ENCODE data around the gene UNC45A. TPM values are rescaled to one million over a fixed set of nuclear protein-coding genes. Genes with fewer than 3 reads are reported as not detected.

UNC45A gene
- total RNA-seq, 3 donors from 2014 or later (not counting 1 experiment from before 2014, with no cell fraction given): 39.0 to 58.1 (median 51.5) TPM

DNA sequence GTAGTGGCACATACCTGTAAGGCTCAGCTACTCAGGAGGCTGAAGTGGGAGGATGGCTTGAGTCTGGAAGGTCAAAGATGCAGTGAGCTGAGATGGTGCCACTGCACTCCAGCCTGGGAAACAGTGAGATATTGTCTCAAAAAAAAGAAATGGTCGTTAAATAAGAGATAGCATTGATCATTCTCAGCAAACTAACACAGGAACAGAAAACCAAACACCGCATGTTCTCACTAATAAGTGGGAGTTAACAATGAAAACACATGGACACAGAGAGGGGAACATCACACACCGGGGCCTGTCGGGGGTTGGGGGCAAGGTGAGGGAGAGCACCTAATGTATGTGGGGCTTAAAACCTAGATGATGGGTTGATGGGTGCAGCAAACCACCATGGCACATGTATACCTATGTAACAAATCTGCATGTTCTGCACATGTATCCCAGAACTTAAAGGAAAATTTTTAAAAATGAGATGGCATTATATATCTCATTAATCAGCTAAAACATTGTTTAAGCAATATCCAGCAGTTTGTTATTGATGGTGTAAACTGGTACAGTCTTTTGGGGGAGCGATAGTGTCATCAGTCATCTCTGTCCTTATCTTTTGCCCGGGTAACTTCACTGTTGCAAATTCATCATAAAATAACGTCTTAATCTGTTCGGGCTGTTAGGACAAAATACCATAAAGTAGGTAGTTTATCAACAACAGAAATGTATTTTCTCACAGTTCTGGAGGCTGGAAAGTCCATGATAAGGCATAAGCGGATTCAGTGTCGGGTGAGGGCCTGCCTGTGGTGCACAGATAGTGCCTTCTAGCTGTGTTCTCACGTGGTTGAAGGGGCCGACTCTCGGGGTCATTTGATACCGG is 33.7 kb upstream of the UNC45A start:
- Histone ChIP-seq H3K4me3 (ENCODE audit: low read length) (peak overlapping the region; percentile 75), H3K9me3 (ENCODE audit: control insufficient read depth, insufficient read depth, low read length) (no peaks in the 10 kb centered on the region), H3K27ac (ENCODE audit: low read length) (peak overlapping the region; percentile 74), H3K27me3 (ENCODE audit: control insufficient read depth, insufficient read depth, low read length) (no peaks in the 10 kb centered on the region), H3K36me3 (ENCODE audit: control insufficient read depth, insufficient read depth, low read length) (peaks cover 14% of the 10 kb centered on the region), H3K4me1 (ENCODE audit: control insufficient read depth, insufficient read depth, low read length) (peaks cover 17% of the 10 kb centered on the region)
- no peaks in the 10 kb centered on the region for H3K9me3 Mint-ChIP-seq
- intact Hi-C loops (cut with micrococcal nuclease): loop anchor here (1.0 kb wide), 1 partner anchor 31 kb away; the partner anchor contains the start of gene HDDC3
- H3K27me3 Mint-ChIP-seq (ENCODE audit: low read depth in 2 of 2): no peaks in the 10 kb centered on the region
- no peaks in the 10 kb centered on the region for H3K36me3 Mint-ChIP-seq
- H3K4me1 Mint-ChIP-seq: peaks cover 22 to 28% of the 10 kb centered on the region in 2 donors
- H3K4me3 Mint-ChIP-seq: peak overlapping the region; percentile 93
- WGBS (ENCODE audit: insufficient coverage): 56% methylated on average over 14 of the region's 14 CpGs
- H3K27ac Mint-ChIP-seq: peak overlapping the region; percentile 87 to 88
- TF ChIP-seq, protein P1, sequence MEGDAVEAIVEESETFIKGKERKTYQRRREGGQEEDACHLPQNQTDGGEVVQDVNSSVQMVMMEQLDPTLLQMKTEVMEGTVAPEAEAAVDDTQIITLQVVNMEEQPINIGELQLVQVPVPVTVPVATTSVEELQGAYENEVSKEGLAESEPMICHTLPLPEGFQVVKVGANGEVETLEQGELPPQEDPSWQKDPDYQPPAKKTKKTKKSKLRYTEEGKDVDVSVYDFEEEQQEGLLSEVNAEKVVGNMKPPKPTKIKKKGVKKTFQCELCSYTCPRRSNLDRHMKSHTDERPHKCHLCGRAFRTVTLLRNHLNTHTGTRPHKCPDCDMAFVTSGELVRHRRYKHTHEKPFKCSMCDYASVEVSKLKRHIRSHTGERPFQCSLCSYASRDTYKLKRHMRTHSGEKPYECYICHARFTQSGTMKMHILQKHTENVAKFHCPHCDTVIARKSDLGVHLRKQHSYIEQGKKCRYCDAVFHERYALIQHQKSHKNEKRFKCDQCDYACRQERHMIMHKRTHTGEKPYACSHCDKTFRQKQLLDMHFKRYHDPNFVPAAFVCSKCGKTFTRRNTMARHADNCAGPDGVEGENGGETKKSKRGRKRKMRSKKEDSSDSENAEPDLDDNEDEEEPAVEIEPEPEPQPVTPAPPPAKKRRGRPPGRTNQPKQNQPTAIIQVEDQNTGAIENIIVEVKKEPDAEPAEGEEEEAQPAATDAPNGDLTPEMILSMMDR (IDR thresholded peaks at IDR 0.05): no peak
- ATAC-seq: no peak
- no peak for DNase-seq

DNA sequence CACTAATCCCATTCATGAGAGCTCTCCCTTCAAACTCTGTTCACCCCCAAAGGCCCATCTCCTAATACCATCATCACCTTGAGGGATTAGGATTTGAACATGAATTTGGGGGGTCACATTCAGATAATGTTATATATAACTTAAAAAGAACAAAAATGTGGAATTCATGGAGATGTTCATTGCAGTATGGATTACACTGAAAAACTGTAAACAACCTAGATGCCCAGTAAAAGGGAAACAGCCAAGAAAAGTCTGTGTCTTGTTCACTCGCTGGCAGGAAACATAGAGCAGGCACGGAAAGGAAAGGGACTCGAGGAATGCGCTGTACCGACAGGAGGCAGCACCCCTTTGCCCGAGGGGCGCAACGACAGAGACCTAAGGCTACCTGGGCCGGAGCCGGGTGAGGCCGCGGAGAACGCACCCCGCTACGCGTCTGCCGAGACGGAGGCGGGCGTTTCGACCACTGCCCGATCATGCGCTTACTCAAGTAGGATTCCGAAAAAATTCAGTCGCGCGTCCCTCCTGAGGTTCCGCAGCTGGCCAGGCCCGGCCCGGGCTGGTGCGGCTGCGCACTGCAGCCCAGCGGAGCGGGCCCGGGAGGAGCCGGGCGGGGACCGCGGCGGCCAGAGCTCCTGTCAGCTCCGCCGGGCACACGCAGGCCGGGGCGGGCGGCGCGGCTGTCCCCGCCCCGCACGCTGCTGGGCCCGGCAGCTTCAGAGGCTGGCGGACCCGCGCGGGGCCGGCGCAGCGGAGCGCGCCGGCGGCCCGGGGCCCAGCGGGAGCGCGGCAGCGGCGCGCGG is 32.8 kb upstream of the UNC45A start:
- Histone ChIP-seq H3K4me1 (ENCODE audit: control insufficient read depth, insufficient read depth, low read length) (peaks cover 17% of the 10 kb centered on the region), H3K27me3 (ENCODE audit: control insufficient read depth, insufficient read depth, low read length) (no peaks in the 10 kb centered on the region), H3K36me3 (ENCODE audit: control insufficient read depth, insufficient read depth, low read length) (peaks cover 22% of the 10 kb centered on the region), H3K9me3 (ENCODE audit: control insufficient read depth, insufficient read depth, low read length) (no peaks in the 10 kb centered on the region), H3K27ac (ENCODE audit: low read length) (peak overlapping the region; percentile 74), H3K4me3 (ENCODE audit: low read length) (peak overlapping the region; percentile 75)
- DNase-seq: peak; percentile 62 to 87
- under 1% methylated on average over 71 of the region's 71 CpGs for WGBS (ENCODE audit: insufficient coverage)
- TF ChIP-seq, protein P1 (IDR thresholded peaks at IDR 0.05): peak; percentile 71
- Mint-ChIP-seq H3K36me3 (no peaks in the 10 kb centered on the region), H3K9me3 (no peaks in the 10 kb centered on the region), H3K4me1 (peaks cover 22 to 28% of the 10 kb centered on the region in 2 donors), H3K27ac (peak overlapping the region; percentile 87 to 88), H3K4me3 (peak overlapping the region; percentile 93), H3K27me3 (ENCODE audit: low read depth in 2 of 2) (no peaks in the 10 kb centered on the region)
- intact Hi-C loops (cut with micrococcal nuclease): loop anchor here (1.0 kb wide), 1 partner anchor 30 kb away; the partner anchor contains the start of gene HDDC3
- peak; percentile 72 to 85 (median 81) for ATAC-seq

GRCh38 chr15:90902840-90903732 is 32.0 kb upstream of the UNC45A start, which contains the start of gene MAN2A2:
TSS of gene MAN2A2 (plus strand) at chr15:90903302. CDS start at chr15:90904208, 906 bp downstream.
- H3K27ac Mint-ChIP-seq: peak within 1 kb of the TSS; percentile 88 to 92
- peak; percentile 66 to 78 (median 67) for ATAC-seq
- peak within 1 kb of the TSS; percentile 82 for H3K27ac ChIP-seq (ENCODE audit: low read length)
- under 1% methylated on average over 81 of the region's 81 CpGs for WGBS (ENCODE audit: insufficient coverage)
- TF ChIP-seq, protein P1 (IDR thresholded peaks at IDR 0.05): no peak
- no peaks in the 10 kb centered on the region for H3K9me3 ChIP-seq (ENCODE audit: control insufficient read depth, insufficient read depth, low read length)
- H3K4me1 Mint-ChIP-seq: peaks cover 22 to 28% of the 10 kb centered on the region in 2 donors
- peaks cover 17% of the 10 kb centered on the region for H3K4me1 ChIP-seq (ENCODE audit: control insufficient read depth, insufficient read depth, low read length)
- H3K9me3 Mint-ChIP-seq: no peaks in the 10 kb centered on the region
- H3K4me3 ChIP-seq (ENCODE audit: low read length): peak within 1 kb of the TSS; percentile 75
- H3K27me3 ChIP-seq (ENCODE audit: control insufficient read depth, insufficient read depth, low read length): no peaks in the 10 kb centered on the region
- H3K36me3 ChIP-seq (ENCODE audit: control insufficient read depth, insufficient read depth, low read length): peaks cover 31% of the 10 kb centered on the region
- DNase-seq: peak; percentile 49 to 83
- H3K27me3 Mint-ChIP-seq (ENCODE audit: low read depth in 2 of 2): no peaks in the 10 kb centered on the region
- intact Hi-C loops (cut with micrococcal nuclease): loop anchor here (1.0 kb wide), 2 partner anchors 26 to 29 kb away; partner anchors contain the start of gene HDDC3
- H3K36me3 Mint-ChIP-seq: no peaks in the 10 kb centered on the region
- peak within 1 kb of the TSS; percentile 93 for H3K4me3 Mint-ChIP-seq
